OCI-M2 (cell line): Measurements from ENCODE around the gene DPYSL4.

ENCODE experiments used
- DNase-seq: peaks from one replicate; lab custom pipeline; 2025; ENCODE audit not compliant: unreplicated experiment; lab: John Stamatoyannopoulos, UW

The DPYSL4 gene

DNA sequence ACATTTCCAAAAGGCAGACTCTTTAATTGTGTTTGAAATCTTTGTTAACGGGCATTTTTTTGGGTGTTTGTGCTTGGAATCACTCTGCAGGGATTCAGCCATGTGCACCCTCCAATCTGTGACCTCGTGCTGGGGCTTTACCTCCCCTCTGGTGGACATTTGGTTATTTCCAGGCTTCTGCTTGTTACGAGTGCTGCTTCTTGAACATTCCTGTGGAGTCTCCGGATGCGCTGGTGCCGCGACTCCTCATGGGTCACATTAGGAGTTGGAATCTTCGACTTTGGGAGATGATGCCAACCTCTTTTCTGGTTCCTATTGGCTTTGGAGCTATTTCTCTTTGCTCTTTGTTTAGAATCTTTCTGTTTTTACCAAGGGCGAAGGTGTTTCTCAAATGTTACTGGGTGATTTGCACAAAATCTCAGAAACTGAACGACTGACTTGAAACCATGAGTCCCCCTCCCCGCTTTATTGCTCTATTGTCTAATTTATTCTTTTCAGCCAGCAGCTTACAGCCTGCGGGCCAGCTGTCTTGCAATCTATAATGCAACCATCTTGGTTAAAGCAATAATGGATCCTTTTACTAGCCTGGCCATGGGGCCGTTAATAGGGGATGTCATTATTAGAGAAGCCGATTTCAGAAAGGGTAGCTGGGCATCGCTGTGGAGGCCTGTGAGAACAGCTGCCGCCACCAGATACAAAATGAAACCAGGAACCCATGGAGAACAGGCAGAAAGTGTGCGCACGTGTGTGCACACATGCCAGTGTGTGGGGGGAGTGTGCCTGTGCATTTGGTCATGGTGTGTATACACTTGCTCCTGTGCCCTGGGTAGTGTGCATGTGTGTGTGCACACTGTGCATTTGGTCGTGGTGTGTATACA lies 9.9 kb upstream of the DPYSL4 start:
- no peak for DNase-seq

DNA sequence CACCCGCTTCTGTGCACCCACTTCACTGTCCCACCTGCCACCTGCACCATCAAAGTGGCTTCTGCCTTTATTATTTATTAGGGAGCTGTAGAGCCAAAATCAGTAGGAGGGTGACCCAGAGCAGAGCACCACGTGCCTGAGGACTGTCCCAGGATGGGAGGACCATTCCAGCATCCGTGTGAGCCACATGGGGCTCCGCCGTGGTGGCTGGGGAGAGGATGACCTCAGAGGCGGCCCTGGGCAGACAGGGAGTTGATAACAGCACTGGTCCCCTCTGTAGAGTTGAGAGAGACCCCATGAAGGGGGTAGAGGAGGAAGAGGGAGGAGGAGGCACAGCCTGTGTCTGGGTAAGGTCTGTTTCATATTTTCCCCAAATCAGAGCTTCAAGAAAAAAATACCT lies 8.7 kb upstream of the DPYSL4 start:
- no peak for DNase-seq

DNA sequence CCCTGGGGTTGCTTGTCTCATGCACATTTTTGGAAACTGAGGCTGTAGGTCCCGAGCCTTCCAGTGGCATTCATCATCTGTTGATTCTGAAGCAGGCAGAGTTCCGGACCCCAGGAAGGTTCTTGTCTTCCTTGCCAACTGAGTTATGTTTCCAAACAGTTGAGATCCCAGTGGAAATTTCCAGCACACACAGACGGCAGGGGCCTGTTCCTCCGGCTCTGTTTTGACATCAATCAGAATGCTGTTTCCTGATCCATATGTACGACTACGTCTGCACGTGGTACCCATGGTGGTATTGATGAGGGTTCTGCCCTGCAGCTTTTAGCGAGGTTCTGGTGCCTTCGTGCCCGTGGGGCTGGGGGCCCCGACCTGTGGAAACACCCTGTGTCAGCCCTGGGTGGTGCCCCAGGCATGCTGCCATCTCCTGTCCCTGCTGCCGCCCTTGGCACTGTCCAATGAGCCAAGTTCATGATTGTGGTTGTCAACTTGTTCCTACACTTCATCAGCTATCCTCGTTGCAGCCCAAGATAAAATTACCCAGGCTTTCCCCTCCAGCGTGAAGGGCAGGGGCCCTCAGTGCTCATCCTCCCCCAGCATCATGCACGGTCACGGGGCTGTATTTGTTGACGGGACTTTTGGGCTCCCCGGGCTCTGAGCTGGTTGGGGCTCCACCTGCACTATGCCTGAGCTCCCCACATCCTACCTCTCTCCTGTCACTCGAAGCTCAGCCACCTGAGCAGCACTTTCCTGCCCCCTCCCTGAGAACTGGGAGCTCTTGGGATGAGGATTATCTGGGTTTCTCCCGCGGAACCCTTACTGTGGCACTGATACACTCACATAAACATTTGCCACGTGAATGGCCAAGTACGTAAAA lies 7.8 kb upstream of the DPYSL4 start:
- no peak for DNase-seq

DNA sequence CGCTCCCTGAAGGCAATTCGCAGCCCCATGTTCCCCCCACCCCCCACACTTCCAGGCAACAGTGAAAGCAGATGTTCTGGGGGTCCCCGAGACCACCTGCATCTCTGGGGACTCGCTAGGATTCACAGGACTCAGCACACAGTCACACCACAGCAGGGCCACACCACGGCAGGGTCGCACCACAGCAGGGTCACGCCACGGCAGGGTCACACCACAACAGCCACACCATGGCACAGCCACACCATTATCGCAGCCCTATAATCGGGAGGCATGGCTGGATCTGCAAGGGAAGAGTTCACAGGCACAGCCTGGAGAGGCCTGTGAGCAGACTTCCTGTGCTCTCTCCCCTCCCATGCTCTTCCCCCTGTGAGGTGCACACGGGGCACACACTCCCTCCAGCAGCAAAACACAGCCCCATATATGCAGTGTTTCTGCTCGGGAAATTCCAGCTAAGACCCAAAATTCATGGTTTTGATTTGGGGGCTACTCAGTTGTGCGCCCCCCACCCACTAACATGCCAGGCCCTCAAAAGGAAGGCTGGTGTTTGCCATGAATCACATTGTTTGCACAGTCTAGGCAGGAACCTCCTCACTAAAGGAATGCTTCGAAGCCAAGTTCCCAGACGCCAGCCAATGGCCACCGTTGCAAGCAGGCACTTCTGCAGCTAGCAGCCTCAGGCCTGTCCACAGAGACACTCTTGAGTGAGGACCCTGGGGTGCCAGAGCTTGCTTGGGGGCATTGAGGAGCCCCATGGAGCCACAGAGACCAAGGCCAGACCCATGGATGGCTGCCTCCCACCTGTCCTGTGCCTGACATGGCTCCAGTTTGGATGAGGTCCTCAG lies 7.0 kb upstream of the DPYSL4 start:
- no peak for DNase-seq

DNA sequence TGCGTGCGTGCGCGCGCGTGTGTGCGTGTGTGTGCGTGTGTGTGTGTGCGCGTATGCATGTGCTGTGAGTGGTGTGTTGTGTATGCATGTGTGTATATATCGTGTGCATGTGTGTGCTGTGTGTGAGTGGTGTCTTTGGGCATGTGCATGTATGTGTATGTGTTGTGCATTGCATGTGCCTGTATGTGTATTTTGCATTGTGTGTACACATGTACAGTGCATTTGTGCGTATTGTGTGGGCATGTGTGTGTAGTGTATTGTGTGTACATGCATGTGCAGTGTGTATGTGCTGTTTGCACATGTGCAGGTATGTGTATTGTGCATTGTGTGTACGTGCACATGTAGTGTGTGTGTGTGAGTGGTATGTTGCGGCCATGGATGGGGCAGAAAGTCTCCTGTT lies 6.0 kb upstream of the DPYSL4 start:
- no peak for DNase-seq

DNA sequence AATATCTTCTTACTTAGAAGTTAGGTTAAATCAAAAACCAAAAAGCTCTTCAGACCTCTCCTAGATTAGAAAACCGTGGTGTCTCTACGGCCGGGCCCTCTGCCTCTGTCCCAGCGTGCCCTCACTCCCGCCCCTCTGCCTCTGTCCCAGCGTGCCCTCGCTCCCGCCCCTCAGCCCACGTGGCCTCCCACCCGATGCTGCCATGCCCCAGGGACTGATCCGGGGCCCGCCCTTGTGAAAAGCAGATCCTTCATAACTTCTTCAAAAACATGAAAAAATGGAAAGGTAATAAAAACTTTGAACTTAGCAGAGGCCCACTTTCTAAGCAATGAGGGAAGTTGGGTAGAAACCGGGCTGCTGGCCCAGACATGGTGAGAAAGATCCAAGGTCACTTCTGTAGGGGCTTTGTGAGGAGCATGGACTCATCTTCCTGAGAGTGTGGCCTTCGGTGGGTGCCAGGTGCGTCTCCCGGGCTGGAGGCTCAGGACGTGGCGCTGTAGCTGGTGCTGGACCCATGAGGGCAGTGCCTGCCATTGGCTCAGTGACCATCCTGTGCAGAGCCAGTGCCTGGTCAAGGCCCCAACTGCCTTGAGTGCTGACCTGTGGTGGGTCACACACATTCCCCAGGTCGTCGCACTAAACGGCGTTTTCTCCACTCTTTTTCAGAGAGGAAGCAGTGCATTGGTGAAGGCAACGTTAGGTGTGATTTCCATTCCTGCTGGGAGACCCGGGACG lies 4.9 kb upstream of the DPYSL4 start:
- DNase-seq = no peak

DNA sequence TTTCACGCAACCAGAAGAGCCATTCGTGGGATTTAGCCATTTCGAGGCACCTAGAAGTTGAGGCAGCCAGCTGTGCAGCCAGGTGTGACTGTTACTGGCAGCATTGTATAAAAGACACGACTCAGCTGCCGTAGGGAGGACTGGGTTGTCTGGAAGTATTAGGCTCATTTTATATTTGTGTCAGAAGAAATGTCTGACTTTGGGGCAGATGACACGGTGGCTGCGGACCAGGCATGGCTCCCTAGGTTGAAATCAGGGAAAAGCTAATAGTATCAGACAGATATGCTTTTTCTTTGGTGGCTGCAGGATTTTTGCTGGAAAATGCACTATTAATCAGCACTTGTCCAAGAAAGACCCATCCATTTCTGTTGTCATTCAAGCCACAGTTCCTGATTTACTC lies 4.2 kb upstream of the DPYSL4 start:
- no peak for DNase-seq

DNA sequence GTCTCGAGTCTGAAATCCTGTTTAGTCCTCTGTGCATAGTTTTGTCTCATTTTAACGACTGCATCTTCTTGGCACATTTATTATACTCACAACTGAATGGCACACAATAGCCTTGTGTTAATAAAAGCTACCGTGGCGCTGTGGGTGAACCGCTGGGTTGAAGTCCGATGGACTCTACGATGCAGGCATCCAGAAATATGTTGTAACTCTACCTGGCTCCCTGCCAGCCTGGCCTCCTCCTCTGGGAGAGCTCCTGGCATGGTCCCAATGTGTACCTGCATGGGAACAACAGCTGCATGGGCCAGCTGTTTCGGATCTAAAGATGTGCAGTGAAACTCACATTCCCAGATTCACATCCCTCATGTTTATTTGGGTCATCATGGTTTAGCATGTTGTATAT lies 3.7 kb upstream of the DPYSL4 start:
- DNase-seq = no peak

DNA sequence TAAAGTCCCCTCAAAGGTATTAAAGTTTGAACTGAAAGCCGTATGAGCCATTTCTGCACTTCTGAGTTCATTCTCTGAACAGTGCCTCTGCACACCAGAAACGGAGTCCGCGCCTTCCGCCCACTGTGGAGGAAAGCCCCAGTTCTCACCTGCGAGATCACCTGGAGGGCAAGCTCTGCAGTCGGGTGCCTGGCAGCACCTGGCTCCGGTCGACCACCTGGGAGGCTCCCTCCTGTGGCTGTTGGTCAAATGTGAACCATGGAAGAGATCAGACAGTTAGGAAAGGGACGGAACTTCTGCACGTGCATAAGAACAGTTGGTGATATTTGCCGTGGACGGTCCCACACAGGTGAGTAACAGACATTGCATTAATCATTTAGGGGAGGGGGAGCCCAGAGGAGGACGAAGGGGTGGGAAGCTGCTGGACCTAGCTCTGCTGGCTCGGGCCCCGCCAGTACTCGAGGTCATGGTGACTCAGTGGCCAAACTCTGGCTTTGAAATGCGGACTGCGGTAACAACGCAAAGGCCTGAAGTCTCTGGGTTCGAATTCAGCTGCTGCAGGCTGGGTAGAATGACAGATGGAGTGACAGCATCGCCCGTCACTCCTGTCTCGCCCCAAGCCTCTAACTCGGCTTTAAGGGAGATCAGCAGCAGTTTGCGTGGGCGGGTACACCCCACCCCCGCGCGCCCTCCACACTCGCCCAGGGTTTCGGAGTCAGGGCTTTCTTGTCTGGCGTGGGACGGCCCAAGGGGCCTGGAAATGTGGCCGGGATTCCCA lies 1.7 kb upstream of the DPYSL4 start:
- DNase-seq = no peak

DNA sequence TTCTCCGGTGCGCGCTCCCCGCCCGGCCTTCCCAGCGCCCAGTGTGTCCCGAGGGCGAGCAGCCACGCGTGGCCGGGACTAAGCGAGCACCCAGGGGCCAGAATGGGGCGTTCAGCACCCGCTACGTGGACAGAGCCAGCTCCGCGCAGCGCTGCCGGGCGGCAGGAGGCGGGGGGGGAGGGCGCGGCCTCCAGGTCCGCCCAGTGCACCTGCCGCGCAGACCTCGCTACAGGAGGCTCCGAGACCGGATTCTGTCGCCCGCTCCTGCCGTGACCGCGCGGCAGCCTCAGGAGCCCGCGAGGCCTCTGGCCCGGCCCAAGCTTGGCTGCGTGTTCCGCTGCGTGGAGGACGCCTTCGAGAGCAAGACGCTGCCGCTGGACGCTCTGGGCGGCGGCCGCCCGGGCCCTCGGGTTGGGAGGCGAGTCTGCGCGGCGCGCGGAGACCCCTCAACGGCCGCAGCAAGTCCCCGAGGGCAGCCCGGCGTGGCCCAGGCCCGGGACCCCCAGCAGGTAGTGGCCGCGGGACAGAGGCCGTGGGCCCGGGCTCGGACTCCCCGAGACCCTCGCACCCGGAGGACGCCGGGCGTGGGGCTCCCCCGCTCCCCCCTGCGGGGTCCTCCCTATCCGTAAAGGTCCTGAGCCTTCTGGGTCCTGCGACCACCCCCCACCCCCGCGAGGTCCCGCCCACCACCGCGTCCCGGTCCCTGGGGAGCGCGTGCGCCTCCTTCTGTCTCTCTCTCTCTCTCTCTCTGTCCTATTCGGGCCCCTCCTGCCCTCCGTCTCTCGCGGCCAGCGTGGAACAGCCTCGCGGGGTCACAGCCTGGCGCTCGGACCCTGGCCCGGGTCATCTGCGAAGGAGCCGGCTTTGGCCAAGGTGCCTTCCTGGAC lies 904 bp upstream of the DPYSL4 start:
- DNase-seq = no peak

DNA sequence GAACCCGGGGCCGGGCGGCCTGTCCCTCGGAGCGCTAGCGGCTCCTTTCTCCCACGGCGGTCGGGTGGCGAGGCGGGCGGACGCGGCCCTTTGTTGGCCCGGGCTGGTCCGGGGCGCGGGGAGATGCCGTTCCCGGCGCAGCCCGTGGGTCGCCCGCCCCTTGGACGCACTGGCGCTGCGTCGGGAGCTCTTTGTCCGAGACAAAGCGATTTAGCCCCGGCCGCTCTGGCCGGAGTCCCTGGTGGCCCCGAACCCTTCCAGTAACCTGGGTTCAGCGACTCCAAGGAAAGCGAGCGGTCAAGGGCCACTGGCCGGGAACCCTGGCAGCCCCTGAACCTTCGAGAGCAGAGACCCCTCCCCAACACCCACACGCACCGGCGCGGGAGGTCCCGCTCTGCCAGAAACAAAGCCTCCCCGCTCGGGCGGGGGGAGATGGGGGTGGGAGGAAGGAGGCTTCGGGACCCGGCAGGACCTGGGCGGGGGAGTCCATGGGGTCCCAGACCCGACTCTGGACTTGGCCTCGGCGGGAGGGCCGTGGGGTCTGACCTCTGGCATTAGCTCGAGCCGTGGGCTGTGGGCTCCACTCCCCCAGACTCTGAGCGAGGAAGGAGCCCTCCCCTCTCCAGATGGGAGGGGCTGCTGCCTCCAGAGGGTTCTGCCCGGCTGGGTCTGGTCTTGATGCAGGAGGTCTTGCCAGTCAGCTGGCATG lies 836 bp downstream of the DPYSL4 start:
- no peak for DNase-seq

DNA sequence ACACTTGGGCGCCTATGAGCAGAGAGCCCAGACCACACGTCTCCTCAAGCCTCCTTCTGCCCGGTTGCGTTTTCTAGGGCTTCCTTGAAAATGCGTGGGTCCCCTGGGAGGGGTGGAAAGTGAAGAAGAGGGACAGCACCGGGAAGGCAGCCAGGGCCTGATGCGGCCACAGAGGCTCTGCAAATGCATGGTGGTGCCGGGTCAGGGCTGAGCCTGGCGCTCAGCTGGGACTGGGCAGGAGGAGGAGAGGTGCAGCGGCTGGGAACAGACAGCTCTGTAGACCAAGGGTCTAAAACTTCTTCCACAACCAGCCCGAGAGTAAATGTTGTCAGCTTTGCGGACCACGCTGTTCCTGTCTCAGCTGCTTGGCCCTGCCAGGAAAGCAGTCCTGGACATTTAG lies 1.6 kb downstream of the DPYSL4 start:
- no peak for DNase-seq

DNA sequence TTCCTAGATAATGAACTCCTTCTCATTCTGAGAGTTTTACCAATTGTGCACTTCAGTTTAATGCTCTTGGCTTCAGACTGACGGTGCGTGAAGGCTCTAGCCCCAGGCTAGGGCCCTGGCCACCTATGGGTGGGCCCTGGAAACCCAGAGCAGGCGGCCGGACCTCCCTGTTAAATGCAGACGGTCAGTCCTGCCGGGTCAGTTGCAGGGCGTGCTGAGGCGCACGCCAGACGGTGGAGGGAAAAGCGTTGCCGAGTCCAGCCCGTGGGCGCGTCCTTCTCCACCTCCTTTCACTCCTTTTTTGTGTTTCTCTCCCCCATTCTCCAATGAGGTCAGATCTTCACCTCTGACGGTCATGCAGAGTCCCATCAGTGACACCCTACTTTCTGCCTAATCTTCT lies 2.3 kb downstream of the DPYSL4 start:
- DNase-seq = no peak

DNA sequence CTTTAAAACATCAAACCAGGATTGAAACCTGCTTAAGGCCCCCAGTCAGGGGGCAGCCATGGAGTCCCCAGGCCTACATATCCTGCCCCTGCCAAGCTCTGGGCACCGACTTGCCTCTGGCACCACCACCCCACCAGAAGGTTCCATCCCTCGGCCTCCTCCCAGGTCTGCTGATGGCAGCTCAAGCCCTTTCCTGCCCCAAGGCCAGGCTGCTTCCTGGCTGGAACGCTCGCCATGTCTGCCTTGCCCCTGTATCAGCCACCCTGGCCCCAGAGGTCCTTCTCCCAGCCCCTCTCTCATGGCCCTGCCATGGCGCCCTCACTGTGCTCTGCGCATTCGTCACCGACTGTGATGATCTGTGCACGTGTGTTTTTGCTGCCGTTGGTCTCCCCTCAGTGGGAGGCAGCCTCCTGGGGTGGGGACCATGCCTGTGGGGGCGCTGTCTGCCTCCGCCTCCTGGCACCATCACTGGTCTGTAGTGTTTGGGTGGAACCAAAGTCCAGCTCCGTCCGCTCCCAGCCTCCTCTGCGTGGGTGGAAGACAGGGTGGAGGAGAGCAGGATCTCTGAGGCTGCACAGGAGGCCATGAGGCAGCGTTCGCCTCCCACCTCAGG lies 3.2 kb downstream of the DPYSL4 start:
- no peak for DNase-seq

DNA sequence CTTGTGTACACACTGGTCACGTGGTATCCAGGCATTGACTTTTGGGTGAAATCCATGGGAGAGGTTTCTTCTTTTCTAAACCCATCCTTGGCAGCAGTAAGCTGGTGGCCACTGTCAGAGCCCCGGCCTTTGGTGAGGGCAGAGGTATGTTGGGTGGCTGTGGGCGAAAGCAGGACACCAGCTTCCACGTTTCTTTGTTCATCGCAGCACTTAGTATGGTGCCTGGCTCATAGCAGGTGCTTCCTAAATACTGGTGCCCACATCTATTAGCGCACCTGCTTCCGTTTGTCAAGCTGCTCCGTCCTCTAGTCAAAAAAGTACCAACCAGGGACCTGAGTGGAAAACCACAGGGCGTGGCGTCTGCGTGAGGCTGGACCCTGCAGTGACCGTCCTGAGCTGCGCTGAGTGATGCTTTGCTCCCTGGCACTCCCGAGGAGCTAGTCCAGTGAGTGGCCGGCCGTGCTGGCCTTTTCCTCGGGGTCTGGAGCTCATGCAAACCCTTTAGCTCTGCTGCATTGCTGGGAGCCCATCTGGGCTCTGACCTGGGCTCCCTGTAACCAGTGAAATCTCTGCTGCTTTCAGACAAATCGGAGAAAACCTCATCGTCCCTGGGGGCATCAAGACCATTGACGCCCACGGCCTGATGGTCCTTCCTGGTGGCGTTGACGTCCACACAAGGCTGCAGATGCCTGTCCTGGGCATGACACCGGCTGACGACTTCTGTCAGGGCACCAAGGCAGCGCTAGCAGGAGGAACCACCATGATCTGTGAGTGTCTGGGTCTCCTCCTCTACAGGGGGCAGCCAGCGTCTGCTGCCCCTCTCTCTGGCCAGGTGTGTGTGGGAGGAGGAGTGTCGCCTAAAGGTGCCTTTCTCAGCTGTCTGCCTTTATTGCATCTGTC lies 5.6 kb downstream of the DPYSL4 start:
- no peak for DNase-seq

DNA sequence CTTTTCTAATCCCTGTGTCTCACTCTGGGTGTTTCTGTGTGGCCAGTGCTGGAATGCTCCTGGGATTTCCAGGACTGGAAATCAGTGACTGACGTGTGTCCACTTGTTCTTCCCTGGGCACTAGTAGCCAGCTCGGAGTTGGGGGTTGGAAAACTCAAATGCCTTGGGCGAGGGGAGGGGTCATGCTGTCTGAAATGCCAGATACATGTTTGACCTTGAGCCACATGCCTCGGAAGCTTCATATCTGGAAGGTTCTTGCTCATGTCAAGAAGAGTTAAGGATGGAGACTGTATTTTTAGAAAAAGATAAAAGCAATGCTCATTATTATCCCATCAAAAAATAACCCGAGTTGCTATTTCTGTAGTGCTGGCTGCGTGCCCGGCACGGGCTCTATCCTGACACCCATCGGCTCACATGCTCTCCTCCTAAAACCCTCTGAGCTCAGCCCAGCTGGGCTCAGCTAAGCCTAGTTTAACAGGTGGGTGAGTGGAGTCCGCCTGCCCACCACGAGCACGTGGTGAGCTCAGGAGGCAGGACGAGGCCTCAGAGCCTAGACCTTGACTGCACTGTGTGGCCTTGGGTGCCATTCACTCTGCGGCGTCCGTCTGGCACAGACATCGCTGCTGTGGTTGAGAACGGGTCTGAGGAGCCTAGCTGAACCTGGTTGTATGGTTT lies 6.4 kb downstream of the DPYSL4 start:
- DNase-seq = no peak
